CD4-positive, alpha-beta T cell (primary cell): ENCODE results near the gene LYPD3. TPM values are rescaled to one million over a fixed set of nuclear protein-coding genes. Genes with fewer than 3 reads are reported as not detected.

Experiments
- ATAC-seq: fragments of 200-7000 bp; cut with Tn5 transposase; one replicate; pipeline ENCODE4 v1.10.0; 2022; ENCODE audit warnings: mild to moderate bottlenecking; ENCODE audit not compliant: poor library complexity
- CTCF ChIA-PET: fragments of 350-600 bp; sonication (Branson Sonifier 250); formaldehyde crosslinking; loops from one replicate; lab custom pipeline; 2021; ENCODE audit warnings: antibody characterized with exemption, inconsistent platforms; lab: Charles Lee
- POLR2A ChIA-PET: fragments of 350-600 bp; sonication (Branson Sonifier 250); formaldehyde crosslinking; loops from one replicate; lab custom pipeline; 2021; ENCODE audit warnings: antibody characterized with exemption, inconsistent platforms; lab: Charles Lee
- DNase-seq, 14 experiments: peaks; one replicate each; pipeline ENCODE4 v3.0.0-alpha.2; 2013 to 2020; ENCODE audit warnings: mixed read lengths in 2 of 14
- H3K27ac ChIP-seq, 2 donors: one replicate each; pipeline versions ENCODE4 v1.5.1 to v1.7.0; 2013; ENCODE audit warnings: low read length in 2 of 2, low read depth in 1 of 2, mild to moderate bottlenecking in 1 of 2
- H3K27me3 ChIP-seq, 2 experiments: 1 replicate in 1 of 2; 2 replicates in 1 of 2; pipeline versions ENCODE4 v1.6.1 to v1.7.0; 2013; ENCODE audit warnings: low read length in 2 of 2, control low read depth in 1 of 2, mild to moderate bottlenecking in 1 of 2, moderate library complexity in 1 of 2; ENCODE audit not compliant: insufficient read depth in 2 of 2, control insufficient read depth in 1 of 2
- H3K36me3 ChIP-seq: one replicate; pipeline ENCODE4 v1.6.1; 2013; ENCODE audit warnings: low read length, control low read depth; ENCODE audit not compliant: insufficient read depth
- H3K4me1 ChIP-seq: one replicate; pipeline ENCODE4 v1.6.1; 2013; ENCODE audit warnings: low read length, control low read depth; ENCODE audit not compliant: insufficient read depth
- H3K4me3 ChIP-seq: one replicate; pipeline ENCODE4 v1.5.1; 2013; ENCODE audit warnings: mild to moderate bottlenecking, low read length, moderate library complexity
- H3K9me3 ChIP-seq, 2 experiments: 1 replicate in 1 of 2; 2 replicates in 1 of 2; pipeline versions ENCODE4 v1.6.1 to v1.7.0; 2013; ENCODE audit warnings: low read length in 2 of 2, mild to moderate bottlenecking in 2 of 2, control low read depth in 1 of 2, moderate library complexity in 1 of 2; ENCODE audit not compliant: control insufficient read depth in 1 of 2, insufficient read depth in 1 of 2
- H3K27ac Mint-ChIP-seq: one replicate; pipeline ENCODE4 v1.8.0; 2020; ENCODE audit warnings: mixed read lengths
- H3K27me3 Mint-ChIP-seq: one replicate; pipeline ENCODE4 v1.8.0; 2021; ENCODE audit warnings: mixed read lengths
- H3K36me3 Mint-ChIP-seq: one replicate; pipeline ENCODE4 v1.8.0; 2021; ENCODE audit warnings: low read depth, mixed read lengths
- H3K4me1 Mint-ChIP-seq: one replicate; pipeline ENCODE4 v1.8.0; 2021; ENCODE audit warnings: low read depth, mixed read lengths
- H3K4me3 Mint-ChIP-seq: one replicate; pipeline ENCODE4 v1.8.0; 2020; ENCODE audit warnings: mild to moderate bottlenecking, mixed read lengths
- H3K9me3 Mint-ChIP-seq: one replicate; pipeline ENCODE4 v1.8.0; 2020; ENCODE audit warnings: mixed read lengths
- CTCF ChIP-seq: fragments of 200-600 bp; IDR thresholded peaks from one replicate; pipeline ENCODE4 v1.8.0; 2022; ENCODE audit warnings: antibody characterized with exemption, mild to moderate bottlenecking
- intact Hi-C, 2 experiments: fragments of 100-400 bp; cut with DNase I in 1 of 2; cut with micrococcal nuclease in 1 of 2; formaldehyde crosslinking; loops; one replicate each; pipeline versions ENCODE4 v1.15.1 to v1.9.0; 2023 to 2025; cut with DNase I, micrococcal nuclease
- total RNA-seq, 174 experiments: library from RNA in 2 of 174; stranded (reverse) in 2 of 174; gene quantifications; one replicate each; pipeline ENCODE4 v1.2.3 and lab custom pipeline; 2021 to 2026

Gene LYPD3
- total RNA-seq, 2 experiments from 2014 or later, result 35.6 to 37.3 TPM

- no peaks in the 10 kb centered on the region for H3K27me3 ChIP-seq
- H3K4me1 ChIP-seq, result peaks cover 76% of the 10 kb centered on the region
- H3K27ac ChIP-seq, result peak overlapping the region; percentile 60 to 84
- H3K4me3 ChIP-seq, result no peak overlapping the region
- no peak for TF ChIP-seq CTCF
- H3K36me3 Mint-ChIP-seq, result peaks cover 5% of the 10 kb centered on the region
- peak overlapping the region; percentile 92 for H3K27ac Mint-ChIP-seq
- no peaks in the 10 kb centered on the region for H3K9me3 Mint-ChIP-seq
- CTCF ChIA-PET, result interaction anchor here (0.7 to 2.1 kb wide), 4 partner anchors 21 to 51 kb away, joined by 3 to 10 read pairs (median 5); no protein-coding TSS in a partner anchor
- no peaks in the 10 kb centered on the region for H3K9me3 ChIP-seq
- peak overlapping the region; percentile 63 for H3K4me3 Mint-ChIP-seq
- DNase-seq (peak in 4 of 14 experiments; percentile 33 to 58 (median 42)), ATAC-seq (peak; percentile 3)
- intact Hi-C loops, result loop anchor here (1.0 to 10.0 kb wide), 2 partner anchors 29 to 286 kb away; partner anchors contain the start of gene SMG9 (in 1 of the 2)
- no peaks in the 10 kb centered on the region for H3K36me3 ChIP-seq
- H3K4me1 Mint-ChIP-seq, result peaks cover 69% of the 10 kb centered on the region
- no peaks in the 10 kb centered on the region for H3K27me3 Mint-ChIP-seq
- POLR2A ChIA-PET, result interaction anchor here (1.4 to 2.0 kb wide), 2 partner anchors 21 to 36 kb away, joined by 4 to 12 read pairs; partner anchors contain the start of gene PHLDB3
These were observed 3.1 kb upstream of the LYPD3 start for GRCh38 chr19:43468354-43469159.

DNA sequence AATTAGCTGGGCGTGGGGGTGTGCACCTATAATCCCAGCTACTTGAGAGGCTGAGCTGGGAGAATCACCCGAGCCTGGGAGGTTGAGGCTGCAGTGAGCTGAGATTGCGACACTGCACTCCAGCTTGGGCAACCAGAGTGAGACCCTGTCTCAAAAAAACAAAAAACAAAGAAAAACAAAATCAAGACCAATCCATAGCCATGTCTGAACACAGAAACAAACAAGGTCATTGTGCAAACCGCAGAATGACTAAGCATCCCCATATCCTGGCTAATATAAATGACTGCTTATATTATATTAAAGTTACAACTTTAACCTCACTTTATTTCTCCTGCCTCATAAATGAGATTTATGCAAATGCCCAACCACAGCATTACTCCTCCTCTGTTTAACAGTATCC, 2.3 kb upstream of the LYPD3 start:
- intact Hi-C loops, result loop anchor here (1.0 to 10.0 kb wide), 2 partner anchors 28 to 287 kb away; partner anchors contain the start of gene SMG9 (in 1 of the 2)
- Histone ChIP-seq H3K4me1 (peaks cover 80% of the 10 kb centered on the region), H3K4me3 (no peak overlapping the region), H3K9me3 (no peaks in the 10 kb centered on the region), H3K27ac (peak overlapping the region in 1 of 2 donors; percentile 84), H3K36me3 (no peaks in the 10 kb centered on the region), H3K27me3 (no peaks in the 10 kb centered on the region)
- ChIA-PET CTCF (interaction anchor here (0.7 to 1.2 kb wide), 2 partner anchors 29 to 35 kb away, joined by 3 to 4 read pairs; no protein-coding TSS in a partner anchor), POLR2A (interaction anchor here (2.0 kb wide), 1 partner anchor 37 kb away, joined by 12 read pairs; the partner anchor contains the start of gene PHLDB3)
- Mint-ChIP-seq H3K36me3 (peaks cover 11% of the 10 kb centered on the region), H3K27ac (peak overlapping the region; percentile 92), H3K27me3 (no peaks in the 10 kb centered on the region), H3K4me3 (peak overlapping the region; percentile 12), H3K4me1 (peaks cover 69% of the 10 kb centered on the region), H3K9me3 (no peaks in the 10 kb centered on the region)
- DNase-seq (peak in 1 of 14 experiments; percentile 21), ATAC-seq (no peak)
- TF ChIP-seq CTCF, result no peak

DNA sequence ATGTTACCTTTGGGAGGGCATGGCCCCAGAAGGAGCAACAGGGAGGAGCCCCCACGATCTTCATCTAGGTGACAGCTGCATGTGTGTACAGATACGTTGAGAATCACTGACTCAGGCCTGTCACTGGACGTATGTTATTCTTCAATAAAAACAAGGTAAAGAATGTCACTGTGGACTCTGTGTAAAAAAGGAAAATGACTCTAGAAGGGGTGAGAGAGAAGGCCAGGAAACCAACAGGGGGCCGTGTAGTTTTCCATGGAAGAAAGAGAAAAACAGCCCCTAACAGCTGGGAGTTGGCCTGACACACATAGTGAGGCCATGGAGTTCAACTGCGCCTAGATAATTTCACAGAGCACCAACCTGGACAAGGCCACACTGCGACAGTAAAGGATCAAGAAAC, 1.9 kb upstream of the LYPD3 start:
- DNase-seq (no peak), ATAC-seq (no peak)
- H3K27ac ChIP-seq, result peak overlapping the region in 1 of 2 donors; percentile 84
- peaks cover 82% of the 10 kb centered on the region for H3K4me1 ChIP-seq
- no peaks in the 10 kb centered on the region for H3K9me3 Mint-ChIP-seq
- H3K4me3 ChIP-seq, result no peak overlapping the region
- no peaks in the 10 kb centered on the region for H3K36me3 ChIP-seq
- H3K27me3 Mint-ChIP-seq, result no peaks in the 10 kb centered on the region
- H3K27me3 ChIP-seq, result no peaks in the 10 kb centered on the region
- TF ChIP-seq CTCF, result no peak
- ChIA-PET CTCF (no interaction called here), POLR2A (no interaction called here)
- peaks cover 73% of the 10 kb centered on the region for H3K4me1 Mint-ChIP-seq
- H3K4me3 Mint-ChIP-seq, result peak overlapping the region; percentile 9
- intact Hi-C loops, result loop anchor here in 1 of 2 experiments (10.0 kb wide), 1 partner anchor 288 kb away; the partner anchor contains the start of gene SMG9
- peak overlapping the region; percentile 92 for H3K27ac Mint-ChIP-seq
- H3K36me3 Mint-ChIP-seq, result peaks cover 11% of the 10 kb centered on the region
- H3K9me3 ChIP-seq, result no peaks in the 10 kb centered on the region
